ENCODE data around the gene PARK7.

DNA sequence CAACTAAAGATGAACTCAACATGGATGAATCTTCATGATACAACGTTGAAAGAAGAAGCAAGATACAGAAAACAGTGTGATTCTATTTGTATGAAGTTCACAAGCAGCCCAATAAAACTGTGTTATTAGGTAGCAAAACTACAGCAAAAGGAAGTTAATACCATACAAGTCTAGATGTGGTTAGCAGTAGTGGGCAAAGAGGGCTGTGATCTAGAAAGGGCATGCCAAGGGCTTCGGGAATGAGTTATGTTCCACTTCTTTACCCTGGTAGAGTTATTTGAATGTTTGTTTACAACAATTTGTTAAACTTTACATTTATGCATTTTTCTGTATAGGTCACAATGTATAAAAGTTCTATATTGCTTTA, 30.1 kb upstream of the PARK7 start:
- TF ChIP-seq, protein P1, sequence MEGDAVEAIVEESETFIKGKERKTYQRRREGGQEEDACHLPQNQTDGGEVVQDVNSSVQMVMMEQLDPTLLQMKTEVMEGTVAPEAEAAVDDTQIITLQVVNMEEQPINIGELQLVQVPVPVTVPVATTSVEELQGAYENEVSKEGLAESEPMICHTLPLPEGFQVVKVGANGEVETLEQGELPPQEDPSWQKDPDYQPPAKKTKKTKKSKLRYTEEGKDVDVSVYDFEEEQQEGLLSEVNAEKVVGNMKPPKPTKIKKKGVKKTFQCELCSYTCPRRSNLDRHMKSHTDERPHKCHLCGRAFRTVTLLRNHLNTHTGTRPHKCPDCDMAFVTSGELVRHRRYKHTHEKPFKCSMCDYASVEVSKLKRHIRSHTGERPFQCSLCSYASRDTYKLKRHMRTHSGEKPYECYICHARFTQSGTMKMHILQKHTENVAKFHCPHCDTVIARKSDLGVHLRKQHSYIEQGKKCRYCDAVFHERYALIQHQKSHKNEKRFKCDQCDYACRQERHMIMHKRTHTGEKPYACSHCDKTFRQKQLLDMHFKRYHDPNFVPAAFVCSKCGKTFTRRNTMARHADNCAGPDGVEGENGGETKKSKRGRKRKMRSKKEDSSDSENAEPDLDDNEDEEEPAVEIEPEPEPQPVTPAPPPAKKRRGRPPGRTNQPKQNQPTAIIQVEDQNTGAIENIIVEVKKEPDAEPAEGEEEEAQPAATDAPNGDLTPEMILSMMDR (conservative IDR thresholded peaks at IDR 0.05; ENCODE audit: low read depth in 2 of 2) = no peak
- TF ChIP-seq POLR2AphosphoS5 (IDR thresholded peaks at IDR 0.05; ENCODE audit: low read depth) (no peak), EZH2phosphoT487 (IDR thresholded peaks at IDR 0.05; ENCODE audit: unreplicated experiment) (no peak), STAT1 (IDR thresholded peaks at IDR 0.05; ENCODE audit: unreplicated experiment) (no peak), EZH2 (IDR thresholded peaks at IDR 0.05; ENCODE audit: low read depth, unreplicated experiment) (no peak), ZNF331 (CRISPR knock-in tag; IDR thresholded peaks at IDR 0.05; ENCODE audit: low read depth) (no peak), CREB1 (CRISPR knock-in tag; IDR thresholded peaks at IDR 0.05; ENCODE audit: low read depth) (no peak)
- TF ChIP-seq, protein P2, sequence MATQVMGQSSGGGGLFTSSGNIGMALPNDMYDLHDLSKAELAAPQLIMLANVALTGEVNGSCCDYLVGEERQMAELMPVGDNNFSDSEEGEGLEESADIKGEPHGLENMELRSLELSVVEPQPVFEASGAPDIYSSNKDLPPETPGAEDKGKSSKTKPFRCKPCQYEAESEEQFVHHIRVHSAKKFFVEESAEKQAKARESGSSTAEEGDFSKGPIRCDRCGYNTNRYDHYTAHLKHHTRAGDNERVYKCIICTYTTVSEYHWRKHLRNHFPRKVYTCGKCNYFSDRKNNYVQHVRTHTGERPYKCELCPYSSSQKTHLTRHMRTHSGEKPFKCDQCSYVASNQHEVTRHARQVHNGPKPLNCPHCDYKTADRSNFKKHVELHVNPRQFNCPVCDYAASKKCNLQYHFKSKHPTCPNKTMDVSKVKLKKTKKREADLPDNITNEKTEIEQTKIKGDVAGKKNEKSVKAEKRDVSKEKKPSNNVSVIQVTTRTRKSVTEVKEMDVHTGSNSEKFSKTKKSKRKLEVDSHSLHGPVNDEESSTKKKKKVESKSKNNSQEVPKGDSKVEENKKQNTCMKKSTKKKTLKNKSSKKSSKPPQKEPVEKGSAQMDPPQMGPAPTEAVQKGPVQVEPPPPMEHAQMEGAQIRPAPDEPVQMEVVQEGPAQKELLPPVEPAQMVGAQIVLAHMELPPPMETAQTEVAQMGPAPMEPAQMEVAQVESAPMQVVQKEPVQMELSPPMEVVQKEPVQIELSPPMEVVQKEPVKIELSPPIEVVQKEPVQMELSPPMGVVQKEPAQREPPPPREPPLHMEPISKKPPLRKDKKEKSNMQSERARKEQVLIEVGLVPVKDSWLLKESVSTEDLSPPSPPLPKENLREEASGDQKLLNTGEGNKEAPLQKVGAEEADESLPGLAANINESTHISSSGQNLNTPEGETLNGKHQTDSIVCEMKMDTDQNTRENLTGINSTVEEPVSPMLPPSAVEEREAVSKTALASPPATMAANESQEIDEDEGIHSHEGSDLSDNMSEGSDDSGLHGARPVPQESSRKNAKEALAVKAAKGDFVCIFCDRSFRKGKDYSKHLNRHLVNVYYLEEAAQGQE (IDR thresholded peaks at IDR 0.05; ENCODE audit: unreplicated experiment) = no peak
- TF ChIP-seq, protein P3, sequence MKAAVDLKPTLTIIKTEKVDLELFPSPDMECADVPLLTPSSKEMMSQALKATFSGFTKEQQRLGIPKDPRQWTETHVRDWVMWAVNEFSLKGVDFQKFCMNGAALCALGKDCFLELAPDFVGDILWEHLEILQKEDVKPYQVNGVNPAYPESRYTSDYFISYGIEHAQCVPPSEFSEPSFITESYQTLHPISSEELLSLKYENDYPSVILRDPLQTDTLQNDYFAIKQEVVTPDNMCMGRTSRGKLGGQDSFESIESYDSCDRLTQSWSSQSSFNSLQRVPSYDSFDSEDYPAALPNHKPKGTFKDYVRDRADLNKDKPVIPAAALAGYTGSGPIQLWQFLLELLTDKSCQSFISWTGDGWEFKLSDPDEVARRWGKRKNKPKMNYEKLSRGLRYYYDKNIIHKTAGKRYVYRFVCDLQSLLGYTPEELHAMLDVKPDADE (IDR thresholded peaks at IDR 0.05) = no peak

All from GM23338 (cell line).